ENCODE data around the gene CDT1. TPM values are rescaled to one million over a fixed set of nuclear protein-coding genes. Genes with fewer than 3 reads are reported as not detected.

CDT1 gene
- total and polyA plus RNA-seq, 8 donors: 1.5 to 147 (median 5.7) TPM

DNA sequence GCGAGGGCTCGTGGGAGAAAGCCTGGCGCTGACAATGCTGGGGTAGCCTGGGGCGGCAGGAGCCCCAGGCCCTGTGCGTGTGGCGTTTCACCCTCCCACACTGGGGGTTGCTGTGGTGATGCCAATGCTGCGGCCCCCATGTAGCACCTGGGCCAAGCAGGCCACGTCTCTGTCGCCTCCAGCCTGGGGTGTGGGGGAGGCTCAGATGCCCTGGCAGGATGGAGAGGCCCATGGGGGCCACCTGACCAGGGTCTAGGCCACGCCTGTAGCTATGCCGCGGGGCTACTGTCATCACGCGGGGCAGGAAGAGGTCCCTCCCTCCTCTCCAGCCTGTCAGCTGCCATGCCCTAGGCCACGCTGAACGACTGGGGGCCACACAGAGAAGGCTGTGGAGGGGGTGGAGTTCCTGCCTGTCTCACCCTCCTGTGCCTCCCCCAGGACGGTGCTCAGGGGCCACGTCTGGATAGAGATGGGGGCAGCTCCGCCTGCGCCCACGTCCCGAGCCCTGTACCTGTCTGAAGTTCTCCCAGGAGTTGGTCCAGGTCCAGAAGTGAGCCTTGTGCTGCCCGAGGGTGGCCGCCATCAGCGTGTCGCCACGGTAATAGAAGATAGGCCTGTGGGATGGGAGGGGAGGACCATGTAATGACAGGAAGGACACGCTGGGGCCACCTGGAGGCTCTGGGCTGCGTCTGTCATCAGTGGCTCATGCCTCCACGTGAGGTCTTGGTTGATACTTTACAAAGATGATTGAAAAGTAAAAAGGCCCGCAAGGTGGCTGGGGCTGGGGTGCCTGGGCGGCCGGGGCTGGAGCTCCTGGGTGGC is 20.9 kb downstream of the CDT1 start:
- Histone ChIP-seq H3K27me3 (no peaks in the 10 kb centered on the region), H3K9me3 (no peaks in the 10 kb centered on the region), H3K36me3 (peaks cover 11 to 86% (median 80%) of the 10 kb centered on the region in 4 donors), H3K4me3 (no peak overlapping the region), H3K4me1 (peaks cover 0 to 4% (median 0%) of the 10 kb centered on the region in 4 donors), H3K27ac (no peak overlapping the region)
- intact Hi-C loops (cut with DNase I; ENCODE audit: low total_unique reads): no loop called here
- DNase-seq: no peak
- TF ChIP-seq POLR2A (IDR thresholded peaks at IDR 0.05) (no peak), EP300 (IDR thresholded peaks at IDR 0.05) (no peak)
- TF ChIP-seq, protein P1, sequence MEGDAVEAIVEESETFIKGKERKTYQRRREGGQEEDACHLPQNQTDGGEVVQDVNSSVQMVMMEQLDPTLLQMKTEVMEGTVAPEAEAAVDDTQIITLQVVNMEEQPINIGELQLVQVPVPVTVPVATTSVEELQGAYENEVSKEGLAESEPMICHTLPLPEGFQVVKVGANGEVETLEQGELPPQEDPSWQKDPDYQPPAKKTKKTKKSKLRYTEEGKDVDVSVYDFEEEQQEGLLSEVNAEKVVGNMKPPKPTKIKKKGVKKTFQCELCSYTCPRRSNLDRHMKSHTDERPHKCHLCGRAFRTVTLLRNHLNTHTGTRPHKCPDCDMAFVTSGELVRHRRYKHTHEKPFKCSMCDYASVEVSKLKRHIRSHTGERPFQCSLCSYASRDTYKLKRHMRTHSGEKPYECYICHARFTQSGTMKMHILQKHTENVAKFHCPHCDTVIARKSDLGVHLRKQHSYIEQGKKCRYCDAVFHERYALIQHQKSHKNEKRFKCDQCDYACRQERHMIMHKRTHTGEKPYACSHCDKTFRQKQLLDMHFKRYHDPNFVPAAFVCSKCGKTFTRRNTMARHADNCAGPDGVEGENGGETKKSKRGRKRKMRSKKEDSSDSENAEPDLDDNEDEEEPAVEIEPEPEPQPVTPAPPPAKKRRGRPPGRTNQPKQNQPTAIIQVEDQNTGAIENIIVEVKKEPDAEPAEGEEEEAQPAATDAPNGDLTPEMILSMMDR (IDR thresholded peaks at IDR 0.05): no peak
- WGBS, 5 donors: 78 to 90% (median 89%) methylated on average over 28 to 33 of the region's 33 CpGs

DNA sequence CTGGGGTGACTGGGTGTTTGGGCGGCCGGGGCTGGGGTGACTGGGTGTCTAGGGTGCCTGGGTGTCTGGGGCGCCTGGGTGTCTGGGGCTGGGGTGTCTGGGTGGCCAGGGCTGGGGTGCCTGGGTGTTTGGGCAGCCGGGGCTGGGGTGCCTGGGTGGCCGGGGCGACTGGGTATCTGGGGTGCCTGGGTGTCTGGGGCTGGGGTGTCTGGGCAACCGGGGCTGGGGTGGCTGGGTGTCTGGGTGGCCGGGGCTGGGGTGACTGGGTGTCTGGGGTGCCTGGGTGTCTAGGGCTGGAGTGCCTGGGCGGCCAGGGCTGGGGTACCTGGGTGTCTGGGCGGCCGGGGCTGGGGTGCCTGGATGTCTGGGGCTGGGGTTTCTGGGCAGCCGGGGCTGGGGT is 21.6 kb downstream of the CDT1 start:
- DNase-seq: no peak
- no peak for TF ChIP-seq EP300 (IDR thresholded peaks at IDR 0.05)
- no peak overlapping the region for H3K27ac ChIP-seq
- 86 to 100% (median 95%) methylated on average over 6 to 12 of the region's 12 CpGs for WGBS, 5 donors
- H3K9me3 ChIP-seq: no peaks in the 10 kb centered on the region
- H3K27me3 ChIP-seq: no peaks in the 10 kb centered on the region
- peaks cover 11 to 88% (median 80%) of the 10 kb centered on the region in 4 donors for H3K36me3 ChIP-seq
- H3K4me1 ChIP-seq: peaks cover 0 to 4% (median 0%) of the 10 kb centered on the region in 4 donors
- no peak overlapping the region for H3K4me3 ChIP-seq
- intact Hi-C loops (cut with DNase I; ENCODE audit: low total_unique reads): no loop called here

DNA sequence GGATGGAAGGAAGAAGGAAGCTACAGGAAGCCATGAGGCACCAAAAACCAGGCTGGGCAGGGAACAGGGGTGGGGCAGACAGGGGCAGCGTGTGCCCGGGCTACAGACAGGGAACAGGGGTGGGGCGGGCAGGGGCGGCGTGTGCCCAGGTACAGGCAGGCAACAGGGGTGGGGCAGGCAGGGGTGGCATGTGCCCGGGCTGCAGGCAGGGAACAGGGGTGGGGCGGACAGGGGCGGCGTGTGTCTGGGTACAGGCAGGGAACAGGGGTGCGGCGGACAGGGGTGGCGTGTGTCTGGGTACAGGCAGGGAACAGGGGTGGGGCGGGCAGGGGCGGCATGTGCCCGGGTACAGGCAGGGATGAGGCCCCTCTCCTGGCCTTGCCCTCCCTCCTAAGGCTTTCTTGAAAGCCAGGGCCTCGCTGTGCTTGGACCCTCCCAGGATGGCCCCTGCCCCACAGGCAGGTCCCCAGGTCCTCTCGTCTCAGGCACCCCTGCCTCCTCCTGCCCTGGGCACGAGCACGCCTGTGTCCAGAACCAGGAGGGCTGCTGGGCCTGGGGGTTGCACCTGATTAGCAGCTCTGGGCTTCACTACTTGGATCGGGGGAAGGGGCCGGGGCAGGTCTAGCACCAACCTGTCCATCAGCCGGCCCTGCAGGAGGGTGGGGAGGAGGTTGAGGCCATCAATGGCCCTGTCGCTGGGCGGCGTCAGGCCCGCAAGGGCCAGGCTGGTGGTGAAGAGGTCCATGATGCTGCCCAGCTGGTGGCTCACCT is 22.7 kb downstream of the CDT1 start:
- Histone ChIP-seq H3K36me3 (peaks cover 11 to 86% (median 75%) of the 10 kb centered on the region in 4 donors), H3K27ac (no peak overlapping the region), H3K9me3 (no peaks in the 10 kb centered on the region), H3K27me3 (no peaks in the 10 kb centered on the region), H3K4me3 (no peak overlapping the region), H3K4me1 (peaks cover 0 to 4% (median 0%) of the 10 kb centered on the region in 4 donors)
- DNase-seq: peak in 1 of 2 donors; percentile 41
- TF ChIP-seq POLR2AphosphoS5 (IDR thresholded peaks at IDR 0.05): no peak
- TF ChIP-seq, protein P1 (IDR thresholded peaks at IDR 0.05): no peak
- TF ChIP-seq EP300 (IDR thresholded peaks at IDR 0.05): no peak
- TF ChIP-seq POLR2A (IDR thresholded peaks at IDR 0.05): no peak
- intact Hi-C loops (cut with DNase I; ENCODE audit: low total_unique reads): no loop called here
- 55 to 85% (median 78%) methylated on average over 20 to 26 of the region's 26 CpGs for WGBS, 5 donors

DNA sequence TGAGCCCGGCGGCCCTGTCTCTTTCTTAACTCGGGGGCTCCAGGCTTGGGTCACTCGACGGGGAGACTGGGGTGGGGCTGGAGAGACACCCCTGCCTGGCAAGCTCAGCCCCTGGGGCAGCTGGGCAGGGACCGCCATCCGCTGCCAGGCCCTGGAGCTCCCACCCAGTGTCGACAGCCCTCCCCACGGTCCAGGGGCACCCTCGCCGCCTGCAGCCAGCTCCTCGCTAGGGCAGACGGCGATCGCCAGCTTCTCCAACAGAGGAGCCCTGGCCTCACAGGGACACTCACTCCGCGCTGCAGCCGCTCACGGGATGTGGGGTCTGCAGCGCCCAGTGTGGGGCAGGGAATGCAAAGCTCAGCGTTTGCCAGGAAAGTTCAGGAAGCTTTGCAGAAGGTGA is 24.1 kb downstream of the CDT1 start:
- WGBS, 5 donors: 86 to 96% (median 93%) methylated on average over 14 to 21 of the region's 21 CpGs
- no peak for DNase-seq
- H3K36me3 ChIP-seq: peaks cover 4 to 72% (median 60%) of the 10 kb centered on the region in 4 donors
- H3K27ac ChIP-seq: no peak overlapping the region
- no peaks in the 10 kb centered on the region for H3K27me3 ChIP-seq
- TF ChIP-seq POLR2AphosphoS5 (IDR thresholded peaks at IDR 0.05): no peak
- no peak for TF ChIP-seq POLR2A (IDR thresholded peaks at IDR 0.05)
- TF ChIP-seq EP300 (IDR thresholded peaks at IDR 0.05): no peak
- TF ChIP-seq, protein P1 (IDR thresholded peaks at IDR 0.05): no peak
- intact Hi-C loops (cut with DNase I; ENCODE audit: low total_unique reads): no loop called here
- H3K9me3 ChIP-seq: no peaks in the 10 kb centered on the region
- peaks cover 0 to 4% (median 0%) of the 10 kb centered on the region in 4 donors for H3K4me1 ChIP-seq
- no peak overlapping the region for H3K4me3 ChIP-seq
